GM12801 (cell line): ENCODE data around the gene ELMO1.

Experiments used
- CTCF ChIP-seq: IDR thresholded peaks from one replicate; pipeline ENCODE4 v1.5.1; 2011; ENCODE audit warnings: control low read depth; ENCODE audit not compliant: insufficient read length; ENCODE audit errors: extremely low read depth

The ELMO1 gene

GRCh38 chr7:37150180-37150579, 298.5 kb downstream of the ELMO1 start:
- TF ChIP-seq CTCF, result no peak

GRCh38 chr7:37149773-37150124, 298.9 kb downstream of the ELMO1 start:
- TF ChIP-seq CTCF, result no peak

- TF ChIP-seq CTCF, result no peak
These were observed 299.5 kb downstream of the ELMO1 start for GRCh38 chr7:37149051-37149772.

- no peak for TF ChIP-seq CTCF
These were observed 303.0 kb downstream of the ELMO1 start for GRCh38 chr7:37145682-37146081.

GRCh38 chr7:37144423-37144822, 304.2 kb downstream of the ELMO1 start:
- TF ChIP-seq CTCF, result no peak

GRCh38 chr7:37142958-37143357, 305.7 kb downstream of the ELMO1 start:
- no peak for TF ChIP-seq CTCF

- TF ChIP-seq CTCF, result no peak
These were observed 306.9 kb downstream of the ELMO1 start for GRCh38 chr7:37141742-37142141.
